Measurements from ENCODE around the gene CAPN5. TPM values are rescaled to one million over a fixed set of nuclear protein-coding genes. Genes with fewer than 3 reads are reported as not detected.

Gene CAPN5
- total RNA-seq, 2 experiments from 2014 or later = 5.1 to 6.9 TPM

DNA sequence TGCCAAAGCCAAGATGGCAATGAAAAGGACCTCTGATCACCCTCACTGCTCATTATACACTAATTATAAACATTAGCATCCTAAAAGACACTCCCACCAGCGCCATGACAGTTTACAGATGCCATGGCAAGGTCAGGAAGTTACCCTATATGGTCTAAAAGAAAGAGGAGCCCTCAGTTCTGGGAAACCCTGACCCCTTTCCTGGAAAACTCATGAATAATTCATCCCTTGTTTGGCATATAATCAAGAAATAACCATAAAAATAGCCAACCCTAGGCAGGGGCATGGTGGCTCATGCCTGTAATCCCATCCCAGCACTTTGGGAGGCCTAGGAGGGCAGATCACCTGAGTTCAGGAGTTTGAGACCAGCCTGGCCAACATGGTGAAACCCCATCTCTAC is 12.7 kb upstream of the CAPN5 start:
- CTCF ChIA-PET = interaction anchor here (1.1 kb wide), 1 partner anchor 37 kb away, joined by 4 read pairs; no protein-coding TSS in a partner anchor
- Mint-ChIP-seq H3K4me3 (no peak overlapping the region), H3K9me3 (peaks cover 3% of the 10 kb centered on the region), H3K27ac (no peak overlapping the region), H3K4me1 (ENCODE audit: low read depth) (no peaks in the 10 kb centered on the region), H3K36me3 (ENCODE audit: low read depth) (no peaks in the 10 kb centered on the region), H3K27me3 (no peaks in the 10 kb centered on the region)
- DNase-seq (no peak), ATAC-seq (ENCODE audit: poor library complexity) (no peak)
- Histone ChIP-seq H3K36me3 (ENCODE audit: insufficient read depth, low read length) (no peaks in the 10 kb centered on the region), H3K27me3 (ENCODE audit: control insufficient read depth in 1 of 2, insufficient read depth in 2 of 2, low read length in 2 of 2) (no peaks in the 10 kb centered on the region), H3K4me3 (ENCODE audit: low read length) (no peak overlapping the region), H3K4me1 (ENCODE audit: insufficient read depth, low read length) (no peaks in the 10 kb centered on the region), H3K9me3 (ENCODE audit: control insufficient read depth in 1 of 2, insufficient read depth in 1 of 2, low read length in 2 of 2) (peaks cover 8 to 25% of the 10 kb centered on the region in 2 experiments), H3K27ac (ENCODE audit: low read depth in 1 of 2, low read length in 2 of 2) (no peak overlapping the region)
- intact Hi-C loops (cut with DNase I, micrococcal nuclease) = no loop called here
- POLR2A ChIA-PET = no interaction called here
- TF ChIP-seq, protein P1, sequence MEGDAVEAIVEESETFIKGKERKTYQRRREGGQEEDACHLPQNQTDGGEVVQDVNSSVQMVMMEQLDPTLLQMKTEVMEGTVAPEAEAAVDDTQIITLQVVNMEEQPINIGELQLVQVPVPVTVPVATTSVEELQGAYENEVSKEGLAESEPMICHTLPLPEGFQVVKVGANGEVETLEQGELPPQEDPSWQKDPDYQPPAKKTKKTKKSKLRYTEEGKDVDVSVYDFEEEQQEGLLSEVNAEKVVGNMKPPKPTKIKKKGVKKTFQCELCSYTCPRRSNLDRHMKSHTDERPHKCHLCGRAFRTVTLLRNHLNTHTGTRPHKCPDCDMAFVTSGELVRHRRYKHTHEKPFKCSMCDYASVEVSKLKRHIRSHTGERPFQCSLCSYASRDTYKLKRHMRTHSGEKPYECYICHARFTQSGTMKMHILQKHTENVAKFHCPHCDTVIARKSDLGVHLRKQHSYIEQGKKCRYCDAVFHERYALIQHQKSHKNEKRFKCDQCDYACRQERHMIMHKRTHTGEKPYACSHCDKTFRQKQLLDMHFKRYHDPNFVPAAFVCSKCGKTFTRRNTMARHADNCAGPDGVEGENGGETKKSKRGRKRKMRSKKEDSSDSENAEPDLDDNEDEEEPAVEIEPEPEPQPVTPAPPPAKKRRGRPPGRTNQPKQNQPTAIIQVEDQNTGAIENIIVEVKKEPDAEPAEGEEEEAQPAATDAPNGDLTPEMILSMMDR (IDR thresholded peaks at IDR 0.05) = no peak

DNA sequence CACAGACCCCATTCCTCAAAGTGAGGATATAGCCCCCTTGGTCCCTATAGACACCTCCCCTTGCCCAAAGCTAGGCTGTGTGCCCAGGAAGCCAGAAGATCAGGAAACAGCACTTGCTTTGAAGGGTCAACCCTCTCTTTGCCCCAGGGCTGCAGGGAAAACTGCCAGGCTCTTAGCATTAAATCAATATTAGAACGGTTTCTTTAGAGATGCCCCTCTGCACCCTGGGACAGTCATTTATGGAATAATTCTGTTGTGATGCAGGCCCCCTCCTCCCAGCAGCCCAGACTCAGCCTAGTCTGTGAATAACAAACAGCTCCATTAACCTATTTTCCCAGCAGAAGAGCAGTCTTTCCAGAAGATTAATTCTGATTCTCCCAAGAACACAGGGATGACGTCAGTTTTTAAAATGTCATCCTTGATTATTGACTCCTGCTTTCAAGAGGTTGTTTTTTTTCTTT is 11.6 kb upstream of the CAPN5 start:
- CTCF ChIA-PET = no interaction called here
- Histone ChIP-seq H3K36me3 (ENCODE audit: insufficient read depth, low read length) (no peaks in the 10 kb centered on the region), H3K9me3 (ENCODE audit: control insufficient read depth in 1 of 2, insufficient read depth in 1 of 2, low read length in 2 of 2) (peaks cover 8 to 25% of the 10 kb centered on the region in 2 experiments), H3K4me1 (ENCODE audit: insufficient read depth, low read length) (no peaks in the 10 kb centered on the region), H3K4me3 (ENCODE audit: low read length) (no peak overlapping the region), H3K27me3 (ENCODE audit: control insufficient read depth in 1 of 2, insufficient read depth in 2 of 2, low read length in 2 of 2) (no peaks in the 10 kb centered on the region), H3K27ac (ENCODE audit: low read depth in 1 of 2, low read length in 2 of 2) (no peak overlapping the region)
- Mint-ChIP-seq H3K36me3 (ENCODE audit: low read depth) (no peaks in the 10 kb centered on the region), H3K4me1 (ENCODE audit: low read depth) (no peaks in the 10 kb centered on the region), H3K27me3 (no peaks in the 10 kb centered on the region), H3K27ac (no peak overlapping the region), H3K9me3 (peaks cover 3% of the 10 kb centered on the region), H3K4me3 (no peak overlapping the region)
- POLR2A ChIA-PET = no interaction called here
- TF ChIP-seq, protein P1 (IDR thresholded peaks at IDR 0.05) = no peak
- DNase-seq = no peak
- no peak for ATAC-seq (ENCODE audit: poor library complexity)
- intact Hi-C loops (cut with DNase I, micrococcal nuclease) = no loop called here

DNA sequence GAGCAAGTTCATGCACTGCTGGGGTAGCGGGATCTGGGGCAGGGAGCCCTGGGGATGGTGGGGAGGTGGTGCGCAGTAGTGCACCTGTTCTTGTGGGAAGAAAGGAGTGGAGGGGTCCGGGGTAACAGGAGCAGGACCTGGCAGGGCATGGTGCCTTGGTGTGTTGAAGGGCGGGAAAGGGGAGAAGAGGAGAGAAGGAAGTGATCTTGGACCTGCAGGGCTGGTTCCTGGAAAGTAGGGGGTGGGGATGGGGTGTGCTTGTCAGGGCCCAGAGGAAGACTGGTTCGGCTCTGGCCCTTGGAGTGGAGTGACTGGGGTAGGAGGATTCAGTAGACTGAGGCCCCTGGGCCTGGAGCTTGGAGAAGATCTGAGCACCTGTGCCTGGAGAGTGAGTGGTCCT is 10.9 kb upstream of the CAPN5 start:
- Histone ChIP-seq H3K36me3 (ENCODE audit: insufficient read depth, low read length) (no peaks in the 10 kb centered on the region), H3K27me3 (ENCODE audit: control insufficient read depth in 1 of 2, insufficient read depth in 2 of 2, low read length in 2 of 2) (no peaks in the 10 kb centered on the region), H3K9me3 (ENCODE audit: control insufficient read depth in 1 of 2, insufficient read depth in 1 of 2, low read length in 2 of 2) (peaks cover 8 to 25% of the 10 kb centered on the region in 2 experiments), H3K4me3 (ENCODE audit: low read length) (no peak overlapping the region), H3K4me1 (ENCODE audit: insufficient read depth, low read length) (no peaks in the 10 kb centered on the region), H3K27ac (ENCODE audit: low read depth in 1 of 2, low read length in 2 of 2) (no peak overlapping the region)
- POLR2A ChIA-PET = no interaction called here
- H3K9me3 Mint-ChIP-seq = peaks cover 3% of the 10 kb centered on the region
- DNase-seq (no peak), ATAC-seq (ENCODE audit: poor library complexity) (no peak)
- no peaks in the 10 kb centered on the region for H3K27me3 Mint-ChIP-seq
- CTCF ChIA-PET = interaction anchor here (2.2 kb wide), 1 partner anchor 8 kb away, joined by 7 read pairs; no protein-coding TSS in a partner anchor
- TF ChIP-seq, protein P1 (IDR thresholded peaks at IDR 0.05) = no peak
- H3K27ac Mint-ChIP-seq = no peak overlapping the region
- H3K4me1 Mint-ChIP-seq (ENCODE audit: low read depth) = no peaks in the 10 kb centered on the region
- intact Hi-C loops (cut with DNase I, micrococcal nuclease) = no loop called here
- no peak overlapping the region for H3K4me3 Mint-ChIP-seq
- no peaks in the 10 kb centered on the region for H3K36me3 Mint-ChIP-seq (ENCODE audit: low read depth)
